Spleen (tissue), 11 donors: ENCODE data around the gene ITGBL1. TPM values are rescaled to one million over a fixed set of nuclear protein-coding genes. Genes with fewer than 3 reads are reported as not detected.
"Not testable (repeated sequence)": the region's sequence is repeated elsewhere in the genome, so short reads cannot be mapped to it uniquely, and the experiment has no call there.

Experiments used
- DNase-seq: peaks from one replicate; pipeline ENCODE4 v3.0.0-alpha.2; 2020
- H3K27ac ChIP-seq, 8 donors: fragments of 200-600 bp; sonication (generic) in 7 of 8; 1 replicate in 4 of 8; 2 replicates in 4 of 8; pipeline versions ENCODE4 v1.5.0 to v1.8.0; 2016 to 2021; ENCODE audit warnings: inconsistent platforms in 4 of 8, mild to moderate bottlenecking in 4 of 8, moderate library complexity in 1 of 8
- H3K27me3 ChIP-seq, 7 donors: fragments of 200-600 bp; sonication (generic) in 6 of 7; replicated peaks in 1 of 7; 1 replicate in 4 of 7; 2 replicates in 3 of 7; pipeline versions ENCODE4 v1.5.0 to v1.8.0; 2016 to 2021; ENCODE audit warnings: inconsistent platforms in 3 of 7, mild to moderate bottlenecking in 1 of 7
- H3K36me3 ChIP-seq, 6 donors: fragments of 200-600 bp; sonication (generic) in 5 of 6; 1 replicate in 4 of 6; 2 replicates in 2 of 6; pipeline versions ENCODE4 v1.5.0 to v1.8.0; 2016 to 2021; ENCODE audit warnings: inconsistent platforms in 2 of 6
- H3K4me1 ChIP-seq, 6 donors: fragments of 200-600 bp; sonication (generic) in 5 of 6; 1 replicate in 3 of 6; 2 replicates in 3 of 6; pipeline versions ENCODE4 v1.5.0 to v1.8.0; 2016 to 2021; ENCODE audit warnings: inconsistent platforms in 3 of 6
- H3K4me3 ChIP-seq, 8 donors: fragments of 200-600 bp; sonication (generic) in 7 of 8; 1 replicate in 4 of 8; 2 replicates in 4 of 8; pipeline versions ENCODE4 v1.5.0 to v1.8.0; 2016 to 2021; ENCODE audit warnings: inconsistent platforms in 4 of 8, mild to moderate bottlenecking in 4 of 8, moderate library complexity in 2 of 8
- H3K9me3 ChIP-seq, 8 donors: fragments of 200-600 bp; sonication (generic) in 7 of 8; 1 replicate in 4 of 8; 2 replicates in 4 of 8; pipeline versions ENCODE4 v1.5.0 to v1.8.0; 2016 to 2021; ENCODE audit warnings: inconsistent platforms in 4 of 8
- CTCF ChIP-seq, 11 experiments: fragments of 200-600 bp in 7 of 11; fragments of 450-650 bp in 4 of 11; sonication (generic) in 4 of 11; IDR thresholded peaks in 8 of 11; conservative IDR thresholded peaks in 3 of 11; 1 replicate in 7 of 11; 2 replicates in 4 of 11; pipeline versions ENCODE4 v1.4.0 to v1.8.0; 2016 to 2021; ENCODE audit warnings: antibody characterized with exemption in 11 of 11, inconsistent platforms in 4 of 11, mild to moderate bottlenecking in 1 of 11
- POLR2A ChIP-seq, 3 donors: fragments of 450-650 bp; IDR thresholded peaks; one replicate each; pipeline ENCODE4 v1.5.1; 2017; ENCODE audit warnings: antibody characterized with exemption in 3 of 3, mild to moderate bottlenecking in 1 of 3
- POLR2AphosphoS5 ChIP-seq, 3 donors: sonication (generic); formaldehyde crosslinking; IDR thresholded peaks; one replicate each; pipeline ENCODE4 v1.5.1; 2017; ENCODE audit warnings: antibody characterized with exemption in 3 of 3
- WGBS, 5 donors: extraction: QIAGEN DNeasy Blood & Tissue Kit in 3 of 5; methylation state at CpG; one replicate each; pipeline versions ENCODE4 v1.1.5 to v1.1.7; 2013 to 2018; 5-methylcytosine and 5-hydroxymethylcytosine counted together
- intact Hi-C: fragments of 100-400 bp; cut with DNase I; formaldehyde crosslinking; loops from one replicate; pipeline ENCODE4 v1.15.0; 2023; ENCODE audit warnings: low total_unique reads
- polyA plus RNA-seq, 3 donors: library from polyadenylated mRNA; stranded (reverse); fragments of 200-250 nt; gene quantifications; one replicate each; pipeline ENCODE4 v1.2.1, GENCODE V29; 2013
- total RNA-seq, 7 donors: library from RNA; depleted of rRNA in 3 of 7; stranded (reverse); fragments of >200 nt in 3 of 7; fragmentation: NEBNext Ultra II Directional in 4 of 7; extraction: Animal tissue kit (Norgen Biotek cat#: 25700) in 4 of 7; gene quantifications; one replicate each; pipeline versions ENCODE4 v1.1.0 to v1.2.1, GENCODE V29; 2016 to 2021
- donor health status: healthy with polysubstance abuse.
- donor health status: DM: no; HTN: no; CAD: no; lungs with moderate emphysema.
- donor health status: DM: no; HTN: no; CAD: no.
- donor health status: Bipolar disorder and iron deficiency.
- donor health status: healthy.
- donor health status: DM: no; HTN: no; CAD: no.
- donor health status: DM: yes; HTN: yes; CAD: no.

Gene ITGBL1
- total and polyA plus RNA-seq, 10 donors: 0.48 to 1.6 (median 0.97) TPM; not detected in 1

GRCh38 chr13:101536079-101536478, 83.6 kb downstream of the ITGBL1 start:
- TF ChIP-seq POLR2AphosphoS5 (IDR thresholded peaks at IDR 0.05) (no peak), CTCF (IDR thresholded peaks at IDR 0.05 in 8 of 11, conservative IDR thresholded peaks at IDR 0.05 in 3 of 11) (no peak), POLR2A (IDR thresholded peaks at IDR 0.05) (no peak)
- 54 to 70% (median 66%) methylated on average over 3 of the region's 3 CpGs for WGBS, 5 donors
- no peaks in the 10 kb centered on the region for H3K27me3 ChIP-seq
- no peak overlapping the region for H3K27ac ChIP-seq
- H3K9me3 ChIP-seq: no peaks in the 10 kb centered on the region
- intact Hi-C loops: no loop called here
- H3K36me3 ChIP-seq: no peaks in the 10 kb centered on the region
- H3K4me1 ChIP-seq: no peaks in the 10 kb centered on the region
- no peak for DNase-seq
- H3K4me3 ChIP-seq: no peak overlapping the region

- H3K27ac ChIP-seq, H3K4me1 ChIP-seq, H3K9me3 ChIP-seq, H3K36me3 ChIP-seq, H3K27me3 ChIP-seq, H3K4me3 ChIP-seq, intact Hi-C loops: not testable (repeated sequence)
- WGBS, 5 donors: 83 to 95% (median 85%) methylated on average over 6 to 11 of the region's 11 CpGs
- peak; percentile 42 for DNase-seq
These were observed 92.1 kb downstream of the ITGBL1 start for GRCh38 chr13:101544544-101544943.

GRCh38 chr13:101544979-101545378, 92.5 kb downstream of the ITGBL1 start:
- WGBS, 5 donors: 93 to 97% (median 94%) methylated on average over 9 of the region's 9 CpGs
- Histone ChIP-seq H3K4me1 (no peaks in the 10 kb centered on the region), H3K27me3 (no peaks in the 10 kb centered on the region), H3K9me3 (peaks cover 0 to 5% (median 0%) of the 10 kb centered on the region in 8 donors), H3K36me3 (no peaks in the 10 kb centered on the region), H3K4me3 (no peak overlapping the region), H3K27ac (no peak overlapping the region)
- no peak for TF ChIP-seq POLR2AphosphoS5 (IDR thresholded peaks at IDR 0.05)
- no peak for TF ChIP-seq POLR2A (IDR thresholded peaks at IDR 0.05)
- no peak for TF ChIP-seq CTCF (IDR thresholded peaks at IDR 0.05 in 8 of 11, conservative IDR thresholded peaks at IDR 0.05 in 3 of 11)
- no peak for DNase-seq
- intact Hi-C loops: no loop called here

DNA sequence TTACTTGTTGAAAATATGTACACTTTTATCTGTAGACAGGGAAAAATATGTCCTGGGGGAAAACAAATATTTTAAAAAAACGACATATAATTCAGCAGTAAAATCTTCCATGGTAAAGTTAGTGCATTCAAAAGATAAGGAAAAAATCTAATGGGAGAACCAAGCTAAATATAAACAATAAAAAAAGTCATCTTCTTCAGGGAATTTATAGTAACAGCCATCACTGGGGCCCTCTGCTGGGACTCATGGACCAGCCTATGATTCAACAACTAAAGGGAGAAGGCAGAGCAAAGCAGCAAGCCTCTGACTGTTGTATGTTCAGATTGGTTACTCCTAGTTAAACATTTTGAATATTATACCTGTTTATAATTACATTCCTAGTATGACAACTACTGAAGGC, 93.0 kb downstream of the ITGBL1 start:
- 51 to 73% (median 58%) methylated on average over 1 of the region's 1 CpG for WGBS, 5 donors
- no peak for DNase-seq
- peaks cover 0 to 5% (median 0%) of the 10 kb centered on the region in 8 donors for H3K9me3 ChIP-seq
- TF ChIP-seq CTCF (IDR thresholded peaks at IDR 0.05 in 8 of 11, conservative IDR thresholded peaks at IDR 0.05 in 3 of 11): no peak
- no peak for TF ChIP-seq POLR2AphosphoS5 (IDR thresholded peaks at IDR 0.05)
- no peak for TF ChIP-seq POLR2A (IDR thresholded peaks at IDR 0.05)
- no peak overlapping the region for H3K4me3 ChIP-seq
- no peak overlapping the region for H3K27ac ChIP-seq
- no peaks in the 10 kb centered on the region for H3K36me3 ChIP-seq
- intact Hi-C loops: no loop called here
- H3K4me1 ChIP-seq: no peaks in the 10 kb centered on the region
- no peaks in the 10 kb centered on the region for H3K27me3 ChIP-seq

- TF ChIP-seq POLR2AphosphoS5 (IDR thresholded peaks at IDR 0.05) (no peak), POLR2A (IDR thresholded peaks at IDR 0.05) (no peak), CTCF (IDR thresholded peaks at IDR 0.05 in 8 of 11, conservative IDR thresholded peaks at IDR 0.05 in 3 of 11) (no peak)
- H3K36me3 ChIP-seq: no peaks in the 10 kb centered on the region
- H3K9me3 ChIP-seq: no peaks in the 10 kb centered on the region
- intact Hi-C loops: no loop called here
- no peak for DNase-seq
- WGBS, 5 donors: 45 to 77% (median 59%) methylated on average over 1 of the region's 1 CpG
- no peak overlapping the region for H3K4me3 ChIP-seq
- H3K27me3 ChIP-seq: no peaks in the 10 kb centered on the region
- no peak overlapping the region for H3K27ac ChIP-seq
- no peaks in the 10 kb centered on the region for H3K4me1 ChIP-seq
These were observed 99.8 kb downstream of the ITGBL1 start for GRCh38 chr13:101552286-101552685.
